Left cardiac atrium (tissue), 4 donors: ENCODE results near the gene SLC5A5. TPM values are rescaled to one million over a fixed set of nuclear protein-coding genes. Genes with fewer than 3 reads are reported as not detected.

Source experiments
- ATAC-seq, 2 donors: fragments of 200-7000 bp; cut with Tn5 transposase; one replicate each; pipeline ENCODE4 v1.9.1; 2020; ENCODE audit warnings: mild to moderate bottlenecking in 2 of 2, moderate library complexity in 2 of 2
- DNase-seq: peaks from one replicate; pipeline ENCODE4 v3.0.0-alpha.2; 2020
- intact Hi-C, 2 donors: fragments of 100-400 bp; cut with DNase I; formaldehyde crosslinking; loops; one replicate each; pipeline versions ENCODE4 v1.14.1 to v1.15.1; 2022 to 2023
- total RNA-seq, 2 donors: library from RNA; stranded (reverse); fragmentation: NEBNext Ultra II Directional; extraction: Animal tissue kit (Norgen Biotek cat#: 25700); gene quantifications; one replicate each; pipeline ENCODE4 v1.2.1, GENCODE V29; 2021
- donor health status: DM: no; HTN: yes; CAD: no.
- donor health status: DM: no; HTN: yes; CAD: no; lungs with severe emphysema.
- donor health status: DM: yes; HTN: yes; CAD: no.
- donor health status: Dilated cardiomyopathy.

The SLC5A5 gene
- total RNA-seq, 2 donors from 2014 or later = not detected

- intact Hi-C loops = no loop called here
- no peak for ATAC-seq
Observed at GRCh38 chr19:17843908-17844490, 27.7 kb upstream of the SLC5A5 start.

GRCh38 chr19:17846146-17846545, 25.6 kb upstream of the SLC5A5 start:
- ATAC-seq (no peak), DNase-seq (no peak)
- intact Hi-C loops = no loop called here

More at GRCh38 chr19:17843908-17844490, 27.7 kb upstream of the SLC5A5 start:
- DNase-seq = no peak

GRCh38 chr19:17847538-17848366, 24.0 kb upstream of the SLC5A5 start, which contains the start of gene JAK3:
Gene JAK3 (minus strand): TSS chr19:17847982. CDS start chr19:17844417, 3,565 bp downstream.
- DNase-seq (peak; percentile 81), ATAC-seq (peak; percentile 70 to 77)

GRCh38 chr19:17848595-17849292, 23.0 kb upstream of the SLC5A5 start:
- DNase-seq (no peak), ATAC-seq (no peak)
- intact Hi-C loops = no loop called here

More at GRCh38 chr19:17847538-17848366, 24.0 kb upstream of the SLC5A5 start, which contains the start of gene JAK3:
- intact Hi-C loops = no loop called here

- ATAC-seq (no peak), DNase-seq (no peak)
- intact Hi-C loops = loop anchor here in 1 of 2 donors (10.0 kb wide), 2 partner anchors 69 to 399 kb away; no protein-coding TSS in a partner anchor
Observed at GRCh38 chr19:17854061-17854460, 17.7 kb upstream of the SLC5A5 start.

GRCh38 chr19:17855280-17856152, 16.2 kb upstream of the SLC5A5 start:
- intact Hi-C loops = loop anchor here in 1 of 2 donors (5.0 to 10.0 kb wide), 3 partner anchors 71 to 508 kb away; no protein-coding TSS in a partner anchor
- ATAC-seq (peak; percentile 29 to 37), DNase-seq (peak; percentile 87)

GRCh38 chr19:17859533-17860330, 12.0 kb upstream of the SLC5A5 start, which contains the start of gene RPL18A:
Gene RPL18A (plus strand): TSS chr19:17859910. CDS start chr19:17859957, 47 bp downstream.
- ATAC-seq = peak; percentile 97 to 98
- peak; percentile 99 for DNase-seq
- intact Hi-C loops = loop anchor here in 1 of 2 donors (2.0 to 10.0 kb wide), 4 partner anchors 73 to 512 kb away; partner anchors contain the start of gene CCDC124

- DNase-seq (no peak), ATAC-seq (no peak)
- intact Hi-C loops = no loop called here
Observed at GRCh38 chr19:17860331-17860992, 11.3 kb upstream of the SLC5A5 start.

GRCh38 chr19:17860993-17861360, 10.8 kb upstream of the SLC5A5 start:
- ATAC-seq (no peak), DNase-seq (no peak)
- intact Hi-C loops = no loop called here

- intact Hi-C loops = no loop called here
- DNase-seq = no peak
- ATAC-seq = no peak
Observed at GRCh38 chr19:17861542-17862402, 10.0 kb upstream of the SLC5A5 start.

- intact Hi-C loops = no loop called here
- no peak for ATAC-seq
- no peak for DNase-seq
Observed at GRCh38 chr19:17862711-17863519, 8.8 kb upstream of the SLC5A5 start.

GRCh38 chr19:17863520-17864182, 8.1 kb upstream of the SLC5A5 start:
- DNase-seq (no peak), ATAC-seq (no peak)
- intact Hi-C loops = no loop called here

- intact Hi-C loops = no loop called here
- DNase-seq (no peak), ATAC-seq (peak in 1 of 2 donors; percentile 2)
Observed at GRCh38 chr19:17865364-17866311, 6.1 kb upstream of the SLC5A5 start.
